Measurements from ENCODE around the gene KCND2. TPM values are rescaled to one million over a fixed set of nuclear protein-coding genes. Genes with fewer than 3 reads are reported as not detected.

The KCND2 gene
- total and polyA plus RNA-seq, 2 of the 4 experiments (the other 2 are of a cell fraction): under 0.01 TPM; not detected in 1

DNA sequence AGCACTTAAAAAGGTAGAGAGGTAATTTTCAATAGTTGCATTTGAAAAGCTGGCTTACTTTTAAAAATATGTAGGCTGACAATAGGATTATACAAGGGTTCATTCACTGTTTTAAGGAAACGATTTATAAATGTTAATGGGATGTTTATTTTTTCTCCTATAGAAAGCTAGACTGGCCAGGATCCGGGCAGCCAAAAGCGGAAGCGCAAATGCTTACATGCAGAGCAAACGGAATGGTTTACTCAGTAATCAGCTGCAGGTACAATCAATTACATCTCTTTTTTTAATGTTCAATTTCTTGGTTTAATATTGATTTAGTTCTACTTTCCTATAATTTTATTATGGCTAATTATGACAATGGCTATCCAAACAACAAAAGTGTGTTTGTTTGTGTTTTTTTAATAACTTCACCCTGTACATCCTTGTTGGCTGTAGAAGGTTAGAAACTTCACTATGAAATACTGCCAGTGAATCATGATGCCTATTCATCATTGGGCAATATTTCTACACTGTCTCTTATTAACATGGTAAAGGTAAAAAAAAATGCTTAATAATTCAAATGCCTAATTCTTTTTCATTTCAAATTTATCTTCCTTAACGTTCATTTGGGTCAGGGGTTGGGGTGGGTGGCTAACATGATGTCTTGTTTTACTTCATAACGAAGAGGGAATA, 468.5 kb downstream of the KCND2 start:
- in situ Hi-C loops (cut with MboI; ENCODE audit: low sequenced_read_pairs): no loop called here
- no peak for ATAC-seq (ENCODE audit: low read depth)

More for the DNA sequence above, 468.5 kb downstream of the KCND2 start:
- Histone ChIP-seq H3K79me1 (ENCODE audit: low read depth in 1 of 2, low read length in 2 of 2) (no peaks in the 10 kb centered on the region), H3K56ac (ENCODE audit: extremely low read depth, insufficient read depth, low read length) (no peak overlapping the region), H2BK20ac (ENCODE audit: low read depth, low read length) (no peak overlapping the region), H3K27me3 (ENCODE audit: control insufficient read depth, insufficient read depth, low read length) (peaks cover 2% of the 10 kb centered on the region), H3K4ac (ENCODE audit: low read depth, low read length) (no peak overlapping the region), H4K20me1 (ENCODE audit: insufficient read depth, low read length) (no peaks in the 10 kb centered on the region), H2AK9ac (replicated peaks; ENCODE audit: low read depth, low read length, poor library complexity) (no peak overlapping the region), H4K5ac (ENCODE audit: low read depth, low read length) (no peak overlapping the region), H3K14ac (replicated peaks; ENCODE audit: low read depth, low read length) (no peak overlapping the region), H3K9me1 (ENCODE audit: insufficient read depth, low read length) (no peaks in the 10 kb centered on the region), H3K9me3 (ENCODE audit: control insufficient read depth, insufficient read depth, low read length) (no peaks in the 10 kb centered on the region), H2BK15ac (ENCODE audit: low read depth, low read length) (no peak overlapping the region), H3K23ac (ENCODE audit: low read depth, low read length) (no peak overlapping the region), H3K27ac (ENCODE audit: insufficient read depth, low read length) (no peak overlapping the region), H3K18ac (ENCODE audit: low read depth, low read length) (no peak overlapping the region), H2BK120ac (ENCODE audit: low read depth, low read length) (no peak overlapping the region), H3K4me3 (ENCODE audit: insufficient read depth, low read depth, low read length) (no peak overlapping the region), H3K4me1 (ENCODE audit: control insufficient read depth, insufficient read depth, low read length) (no peaks in the 10 kb centered on the region), H3K9ac (ENCODE audit: low read depth, low read length) (no peak overlapping the region), H2AK5ac (ENCODE audit: low read depth, low read length) (no peak overlapping the region), H3K36me3 (ENCODE audit: control insufficient read depth, insufficient read depth, low read length) (no peaks in the 10 kb centered on the region), H4K8ac (ENCODE audit: low read depth in 2 of 2, low read length in 2 of 2) (no peak overlapping the region), H4K91ac (ENCODE audit: insufficient read depth, low read depth, low read length) (no peak overlapping the region), H3K4me2 (ENCODE audit: low read depth, low read length) (no peak overlapping the region), H2AFZ (replicated peaks; ENCODE audit: low read length, poor library complexity) (no peak overlapping the region), H2BK5ac (ENCODE audit: low read depth, low read length, poor library complexity, severe bottlenecking) (no peak overlapping the region)
- POLR2A ChIA-PET (ENCODE audit: unreplicated experiment): no interaction called here
- CTCF ChIA-PET: interaction anchor here (1.6 kb wide), 1 partner anchor 10 kb away, joined by 5 read pairs; no protein-coding TSS in a partner anchor
- TF ChIP-seq MAZ (IDR thresholded peaks at IDR 0.05; ENCODE audit: borderline replicate concordance, low read depth, low read length) (no peak), NFE2L2 (IDR thresholded peaks at IDR 0.05; ENCODE audit: low read depth, low read length) (no peak), RAD21 (IDR thresholded peaks at IDR 0.05; ENCODE audit: low read length) (no peak), SMC3 (IDR thresholded peaks at IDR 0.05; ENCODE audit: low read depth, low read length) (no peak), POLR2A (IDR thresholded peaks at IDR 0.05; ENCODE audit: low read depth, low read length) (no peak), FOS (IDR thresholded peaks at IDR 0.05; ENCODE audit: low read depth, low read length) (no peak), BHLHE40 (IDR thresholded peaks at IDR 0.05; ENCODE audit: low read depth, low read length) (no peak), CHD1 (IDR thresholded peaks at IDR 0.05; ENCODE audit: low read depth, low read length) (no peak), CEBPB (IDR thresholded peaks at IDR 0.05; ENCODE audit: low read depth, low read length) (no peak), MAFK (IDR thresholded peaks at IDR 0.05; ENCODE audit: low read depth, low read length) (no peak), MXI1 (IDR thresholded peaks at IDR 0.05; ENCODE audit: borderline replicate concordance, low read depth, low read length) (no peak), RCOR1 (IDR thresholded peaks at IDR 0.05; ENCODE audit: insufficient replicate concordance, low read length) (no peak), RFX5 (IDR thresholded peaks at IDR 0.05; ENCODE audit: low read depth, low read length) (no peak)
- TF ChIP-seq, protein P1, sequence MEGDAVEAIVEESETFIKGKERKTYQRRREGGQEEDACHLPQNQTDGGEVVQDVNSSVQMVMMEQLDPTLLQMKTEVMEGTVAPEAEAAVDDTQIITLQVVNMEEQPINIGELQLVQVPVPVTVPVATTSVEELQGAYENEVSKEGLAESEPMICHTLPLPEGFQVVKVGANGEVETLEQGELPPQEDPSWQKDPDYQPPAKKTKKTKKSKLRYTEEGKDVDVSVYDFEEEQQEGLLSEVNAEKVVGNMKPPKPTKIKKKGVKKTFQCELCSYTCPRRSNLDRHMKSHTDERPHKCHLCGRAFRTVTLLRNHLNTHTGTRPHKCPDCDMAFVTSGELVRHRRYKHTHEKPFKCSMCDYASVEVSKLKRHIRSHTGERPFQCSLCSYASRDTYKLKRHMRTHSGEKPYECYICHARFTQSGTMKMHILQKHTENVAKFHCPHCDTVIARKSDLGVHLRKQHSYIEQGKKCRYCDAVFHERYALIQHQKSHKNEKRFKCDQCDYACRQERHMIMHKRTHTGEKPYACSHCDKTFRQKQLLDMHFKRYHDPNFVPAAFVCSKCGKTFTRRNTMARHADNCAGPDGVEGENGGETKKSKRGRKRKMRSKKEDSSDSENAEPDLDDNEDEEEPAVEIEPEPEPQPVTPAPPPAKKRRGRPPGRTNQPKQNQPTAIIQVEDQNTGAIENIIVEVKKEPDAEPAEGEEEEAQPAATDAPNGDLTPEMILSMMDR (conservative IDR thresholded peaks at IDR 0.05; ENCODE audit: low read depth, low read length): no peak
- TF ChIP-seq, protein P2, sequence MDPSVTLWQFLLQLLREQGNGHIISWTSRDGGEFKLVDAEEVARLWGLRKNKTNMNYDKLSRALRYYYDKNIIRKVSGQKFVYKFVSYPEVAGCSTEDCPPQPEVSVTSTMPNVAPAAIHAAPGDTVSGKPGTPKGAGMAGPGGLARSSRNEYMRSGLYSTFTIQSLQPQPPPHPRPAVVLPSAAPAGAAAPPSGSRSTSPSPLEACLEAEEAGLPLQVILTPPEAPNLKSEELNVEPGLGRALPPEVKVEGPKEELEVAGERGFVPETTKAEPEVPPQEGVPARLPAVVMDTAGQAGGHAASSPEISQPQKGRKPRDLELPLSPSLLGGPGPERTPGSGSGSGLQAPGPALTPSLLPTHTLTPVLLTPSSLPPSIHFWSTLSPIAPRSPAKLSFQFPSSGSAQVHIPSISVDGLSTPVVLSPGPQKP (IDR thresholded peaks at IDR 0.05; ENCODE audit: borderline replicate concordance, low read depth, low read length): no peak
- TF ChIP-seq, protein P3, sequence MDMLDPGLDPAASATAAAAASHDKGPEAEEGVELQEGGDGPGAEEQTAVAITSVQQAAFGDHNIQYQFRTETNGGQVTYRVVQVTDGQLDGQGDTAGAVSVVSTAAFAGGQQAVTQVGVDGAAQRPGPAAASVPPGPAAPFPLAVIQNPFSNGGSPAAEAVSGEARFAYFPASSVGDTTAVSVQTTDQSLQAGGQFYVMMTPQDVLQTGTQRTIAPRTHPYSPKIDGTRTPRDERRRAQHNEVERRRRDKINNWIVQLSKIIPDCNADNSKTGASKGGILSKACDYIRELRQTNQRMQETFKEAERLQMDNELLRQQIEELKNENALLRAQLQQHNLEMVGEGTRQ (IDR thresholded peaks at IDR 0.05; ENCODE audit: low read depth, low read length): no peak
- WGBS, 2 experiments (ENCODE audit: extremely low coverage in 2 of 2, insufficient read length in 1 of 2): no CpG with 5 or more reads among the region's 7 CpGs
- no peak for DNase-seq
- dilution Hi-C loops (cut with HindIII; ENCODE audit: low sequenced_read_pairs, unreplicated experiment) (no loop called here), intact Hi-C loops (cut with micrococcal nuclease) (no loop called here)
- BruUV-seq (replicated peaks): no TSS peak
